Raji (cell line): Measurements from ENCODE around the gene CKAP2L.
A peak's percentile ranks its signal among the peaks of the same experiment; 100 is the strongest.

ENCODE experiments used
- POLR2A ChIP-seq: IDR thresholded peaks from 2 replicates; pipeline ENCODE4 v1.6.1; 2011; ENCODE audit warnings: low read depth, low read length, control low read depth; ENCODE audit not compliant: insufficient read depth

The CKAP2L gene, protein sequence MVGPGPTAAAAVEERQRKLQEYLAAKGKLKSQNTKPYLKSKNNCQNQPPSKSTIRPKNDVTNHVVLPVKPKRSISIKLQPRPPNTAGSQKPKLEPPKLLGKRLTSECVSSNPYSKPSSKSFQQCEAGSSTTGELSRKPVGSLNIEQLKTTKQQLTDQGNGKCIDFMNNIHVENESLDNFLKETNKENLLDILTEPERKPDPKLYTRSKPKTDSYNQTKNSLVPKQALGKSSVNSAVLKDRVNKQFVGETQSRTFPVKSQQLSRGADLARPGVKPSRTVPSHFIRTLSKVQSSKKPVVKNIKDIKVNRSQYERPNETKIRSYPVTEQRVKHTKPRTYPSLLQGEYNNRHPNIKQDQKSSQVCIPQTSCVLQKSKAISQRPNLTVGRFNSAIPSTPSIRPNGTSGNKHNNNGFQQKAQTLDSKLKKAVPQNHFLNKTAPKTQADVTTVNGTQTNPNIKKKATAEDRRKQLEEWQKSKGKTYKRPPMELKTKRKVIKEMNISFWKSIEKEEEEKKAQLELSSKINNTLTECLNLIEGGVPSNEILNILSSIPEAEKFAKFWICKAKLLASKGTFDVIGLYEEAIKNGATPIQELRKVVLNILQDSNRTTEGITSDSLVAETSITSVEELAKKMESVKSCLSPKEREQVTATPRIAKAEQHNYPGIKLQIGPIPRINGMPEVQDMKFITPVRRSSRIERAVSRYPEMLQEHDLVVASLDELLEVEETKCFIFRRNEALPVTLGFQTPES

GRCh38 chr2:112764071-112765044 is at the start of gene CKAP2L:
Gene CKAP2L, minus strand, starts transcription at chr2:112764609. Its CDS starts 11 bp downstream, at chr2:112764598.
- TF ChIP-seq POLR2A = peak; percentile 67

- no peak for TF ChIP-seq POLR2A
These were observed 49.0 kb upstream of the CKAP2L start for GRCh38 chr2:112813280-112813966.

DNA sequence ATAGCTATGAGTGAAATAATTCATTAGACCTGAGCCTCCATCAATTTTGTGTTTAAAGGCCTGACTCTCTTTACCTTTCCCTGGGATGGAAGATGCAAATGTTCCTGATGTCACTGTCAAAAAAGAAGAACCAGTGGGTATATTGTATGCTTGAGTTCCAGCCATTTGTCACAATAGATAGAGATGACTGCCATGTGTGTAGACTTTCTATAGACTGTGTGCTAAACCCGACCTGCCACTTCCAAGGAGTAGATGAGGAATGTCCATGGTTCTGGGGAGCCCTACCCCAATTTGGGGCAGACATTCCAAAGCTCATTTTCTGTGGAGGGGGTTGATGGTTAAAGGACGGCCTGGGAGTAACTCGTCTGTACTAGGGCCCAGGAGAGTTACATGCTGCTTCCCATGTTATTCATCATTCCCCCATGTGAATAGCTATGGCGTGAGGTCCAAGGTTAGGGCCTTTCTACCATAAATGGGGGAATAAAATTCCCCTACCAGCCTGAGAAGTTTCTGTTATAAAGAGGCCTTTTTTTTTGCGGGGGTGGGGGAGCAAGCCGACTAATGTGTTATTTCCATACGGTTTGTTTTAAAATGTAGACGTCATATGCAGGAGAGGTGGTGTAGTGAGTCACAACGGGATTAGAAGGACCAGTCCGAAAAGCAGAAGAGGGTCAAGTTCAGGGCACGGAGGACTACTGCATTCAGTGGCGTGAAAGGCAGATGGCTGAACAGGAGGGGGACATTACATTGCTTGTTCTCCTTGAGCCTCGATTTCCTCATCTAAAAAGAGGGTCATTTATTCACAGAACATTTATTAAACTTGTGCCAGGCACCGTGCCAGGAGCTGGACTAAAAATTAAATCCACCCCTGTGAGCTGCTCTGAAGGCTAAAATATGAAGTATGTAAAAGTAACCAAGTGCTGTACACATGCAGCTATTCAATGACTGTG is 48.2 kb upstream of the CKAP2L start:
- no peak for TF ChIP-seq POLR2A

- no peak for TF ChIP-seq POLR2A
These were observed 47.5 kb upstream of the CKAP2L start for GRCh38 chr2:112811841-112812306.

- no peak for TF ChIP-seq POLR2A
These were observed 46.9 kb upstream of the CKAP2L start for GRCh38 chr2:112811276-112811831.

- TF ChIP-seq POLR2A = no peak
These were observed 44.7 kb upstream of the CKAP2L start for GRCh38 chr2:112809112-112809511.

DNA sequence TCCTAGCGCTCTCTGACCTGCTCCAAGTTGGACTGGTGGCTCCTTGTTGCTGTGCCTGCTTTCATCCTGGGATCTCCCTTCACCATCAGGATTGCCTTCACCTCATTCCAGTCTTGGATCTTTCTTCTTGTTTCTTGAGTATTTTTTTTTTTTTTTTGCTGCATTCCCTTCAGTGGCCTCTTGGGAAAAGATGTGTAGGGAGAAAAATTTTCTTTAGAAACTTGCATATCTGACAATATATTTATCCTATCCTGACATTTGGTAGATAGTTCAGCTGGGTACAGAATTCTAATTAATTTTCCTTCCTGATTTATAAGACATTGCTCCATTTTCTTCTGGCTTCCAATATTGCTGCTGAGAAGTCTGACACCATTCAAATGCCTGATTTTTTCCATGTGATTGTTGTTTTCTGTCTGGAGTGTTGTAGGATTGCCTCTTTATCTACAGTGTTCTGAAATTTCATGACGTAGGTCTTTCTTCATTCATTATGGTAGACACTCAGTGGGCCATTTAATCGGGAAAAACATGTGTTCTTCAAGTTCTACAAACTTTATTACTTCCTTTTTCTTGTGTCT is 42.9 kb upstream of the CKAP2L start:
- TF ChIP-seq POLR2A = no peak

DNA sequence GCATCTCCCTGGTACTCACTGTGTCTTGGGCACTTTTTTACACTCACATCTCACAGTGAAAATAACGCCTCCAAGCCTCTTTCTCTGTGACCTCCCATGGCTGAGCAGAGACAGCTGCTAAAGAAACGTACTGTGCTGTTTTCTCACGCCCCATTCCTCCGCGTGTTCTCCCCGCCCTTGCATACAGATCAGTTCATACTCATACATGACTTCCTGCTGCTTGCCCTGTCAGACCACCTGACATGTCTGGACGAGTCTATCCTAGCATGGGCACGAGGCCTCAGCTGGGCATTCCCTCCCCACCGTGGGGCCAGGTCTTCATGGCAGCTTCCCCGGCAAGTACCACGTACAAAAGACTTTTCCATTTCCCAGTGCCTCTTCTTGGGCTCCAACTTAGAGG is 41.1 kb upstream of the CKAP2L start:
- no peak for TF ChIP-seq POLR2A

- TF ChIP-seq POLR2A = no peak
These were observed 39.5 kb upstream of the CKAP2L start for GRCh38 chr2:112803691-112804521.

GRCh38 chr2:112800881-112801583 is 36.6 kb upstream of the CKAP2L start:
- no peak for TF ChIP-seq POLR2A
